Measurements from ENCODE around the gene PLEKHB2. TPM values are rescaled to one million over a fixed set of nuclear protein-coding genes. Genes with fewer than 3 reads are reported as not detected.

Gene PLEKHB2
- total and polyA plus RNA-seq, 2 experiments from 2014 or later, result 39.8 to 99.2 TPM

DNA sequence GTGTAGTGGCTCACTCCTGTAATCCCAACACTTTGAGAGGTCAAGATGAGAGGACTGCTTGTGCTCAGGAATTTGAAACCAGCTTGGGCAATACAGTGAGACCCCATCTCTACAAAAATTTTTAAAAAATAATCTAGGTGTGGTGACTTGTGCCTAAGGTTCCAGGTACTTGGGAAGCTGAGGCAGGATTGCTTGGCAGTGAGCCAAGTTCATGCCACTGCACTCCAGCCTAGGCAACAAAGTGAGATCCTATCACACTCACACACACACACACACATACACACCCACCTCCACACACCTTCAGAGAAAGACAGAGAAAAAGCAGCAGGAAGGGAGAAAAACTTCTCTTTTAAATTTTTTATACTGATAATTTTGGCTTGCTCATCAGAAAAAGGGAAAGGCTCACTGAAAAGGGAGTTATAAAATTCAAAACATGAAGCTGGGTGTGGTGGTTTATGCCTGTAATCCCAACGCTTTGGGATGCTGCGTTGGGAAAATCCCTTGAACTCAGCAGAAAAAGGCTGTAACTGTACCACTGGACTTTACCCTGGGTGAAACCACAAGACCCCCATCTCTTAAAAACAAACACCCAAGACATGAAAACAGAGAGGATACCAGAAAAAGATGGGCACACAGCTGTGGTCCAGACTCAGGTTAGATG, 37.5 kb upstream of the PLEKHB2 start:
- Histone ChIP-seq H3K4me2 (no peak overlapping the region), H3K36me3 (ENCODE audit: insufficient read depth) (peaks cover 31% of the 10 kb centered on the region), H3K27ac (ENCODE audit: low read depth) (no peak overlapping the region), H3K4me1 (ENCODE audit: insufficient read depth) (0 out of 2 replicates have a peak, but pooled peaks cover 3% of the 10 kb centered on the region), H3F3A (replicated peaks; ENCODE audit: low read depth) (no peaks in the 10 kb centered on the region), H3K27me3 (ENCODE audit: insufficient read depth) (no peaks in the 10 kb centered on the region), H2AFZ (no peak overlapping the region), H3K4me3 (no peak overlapping the region), H3K9me2 (ENCODE audit: insufficient read depth) (no peaks in the 10 kb centered on the region), H4K20me1 (replicated peaks; ENCODE audit: insufficient read depth) (peaks cover 89% of the 10 kb centered on the region), H3K79me2 (replicated peaks; ENCODE audit: insufficient read depth) (peaks cover 100% of the 10 kb centered on the region)
- TF ChIP-seq EZH2phosphoT487 (IDR thresholded peaks at IDR 0.05; ENCODE audit: unreplicated experiment) (no peak), CREB1 (CRISPR knock-in tag; IDR thresholded peaks at IDR 0.05; ENCODE audit: low read depth) (no peak), NANOG (IDR thresholded peaks at IDR 0.05; ENCODE audit: borderline replicate concordance) (no peak), JUNB (IDR thresholded peaks at IDR 0.05; ENCODE audit: unreplicated experiment) (no peak), STAT1 (IDR thresholded peaks at IDR 0.05; ENCODE audit: unreplicated experiment) (no peak), POLR2AphosphoS5 (IDR thresholded peaks at IDR 0.05; ENCODE audit: low read depth) (no peak), ZNF331 (CRISPR knock-in tag; IDR thresholded peaks at IDR 0.05; ENCODE audit: low read depth) (no peak), ZNF114 (CRISPR knock-in tag; IDR thresholded peaks at IDR 0.05) (no peak), EZH2 (IDR thresholded peaks at IDR 0.05; ENCODE audit: low read depth, unreplicated experiment) (no peak)
- TF ChIP-seq, protein P1, sequence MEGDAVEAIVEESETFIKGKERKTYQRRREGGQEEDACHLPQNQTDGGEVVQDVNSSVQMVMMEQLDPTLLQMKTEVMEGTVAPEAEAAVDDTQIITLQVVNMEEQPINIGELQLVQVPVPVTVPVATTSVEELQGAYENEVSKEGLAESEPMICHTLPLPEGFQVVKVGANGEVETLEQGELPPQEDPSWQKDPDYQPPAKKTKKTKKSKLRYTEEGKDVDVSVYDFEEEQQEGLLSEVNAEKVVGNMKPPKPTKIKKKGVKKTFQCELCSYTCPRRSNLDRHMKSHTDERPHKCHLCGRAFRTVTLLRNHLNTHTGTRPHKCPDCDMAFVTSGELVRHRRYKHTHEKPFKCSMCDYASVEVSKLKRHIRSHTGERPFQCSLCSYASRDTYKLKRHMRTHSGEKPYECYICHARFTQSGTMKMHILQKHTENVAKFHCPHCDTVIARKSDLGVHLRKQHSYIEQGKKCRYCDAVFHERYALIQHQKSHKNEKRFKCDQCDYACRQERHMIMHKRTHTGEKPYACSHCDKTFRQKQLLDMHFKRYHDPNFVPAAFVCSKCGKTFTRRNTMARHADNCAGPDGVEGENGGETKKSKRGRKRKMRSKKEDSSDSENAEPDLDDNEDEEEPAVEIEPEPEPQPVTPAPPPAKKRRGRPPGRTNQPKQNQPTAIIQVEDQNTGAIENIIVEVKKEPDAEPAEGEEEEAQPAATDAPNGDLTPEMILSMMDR (conservative IDR thresholded peaks at IDR 0.05; ENCODE audit: low read depth in 2 of 2), result no peak
- TF ChIP-seq, protein P2, sequence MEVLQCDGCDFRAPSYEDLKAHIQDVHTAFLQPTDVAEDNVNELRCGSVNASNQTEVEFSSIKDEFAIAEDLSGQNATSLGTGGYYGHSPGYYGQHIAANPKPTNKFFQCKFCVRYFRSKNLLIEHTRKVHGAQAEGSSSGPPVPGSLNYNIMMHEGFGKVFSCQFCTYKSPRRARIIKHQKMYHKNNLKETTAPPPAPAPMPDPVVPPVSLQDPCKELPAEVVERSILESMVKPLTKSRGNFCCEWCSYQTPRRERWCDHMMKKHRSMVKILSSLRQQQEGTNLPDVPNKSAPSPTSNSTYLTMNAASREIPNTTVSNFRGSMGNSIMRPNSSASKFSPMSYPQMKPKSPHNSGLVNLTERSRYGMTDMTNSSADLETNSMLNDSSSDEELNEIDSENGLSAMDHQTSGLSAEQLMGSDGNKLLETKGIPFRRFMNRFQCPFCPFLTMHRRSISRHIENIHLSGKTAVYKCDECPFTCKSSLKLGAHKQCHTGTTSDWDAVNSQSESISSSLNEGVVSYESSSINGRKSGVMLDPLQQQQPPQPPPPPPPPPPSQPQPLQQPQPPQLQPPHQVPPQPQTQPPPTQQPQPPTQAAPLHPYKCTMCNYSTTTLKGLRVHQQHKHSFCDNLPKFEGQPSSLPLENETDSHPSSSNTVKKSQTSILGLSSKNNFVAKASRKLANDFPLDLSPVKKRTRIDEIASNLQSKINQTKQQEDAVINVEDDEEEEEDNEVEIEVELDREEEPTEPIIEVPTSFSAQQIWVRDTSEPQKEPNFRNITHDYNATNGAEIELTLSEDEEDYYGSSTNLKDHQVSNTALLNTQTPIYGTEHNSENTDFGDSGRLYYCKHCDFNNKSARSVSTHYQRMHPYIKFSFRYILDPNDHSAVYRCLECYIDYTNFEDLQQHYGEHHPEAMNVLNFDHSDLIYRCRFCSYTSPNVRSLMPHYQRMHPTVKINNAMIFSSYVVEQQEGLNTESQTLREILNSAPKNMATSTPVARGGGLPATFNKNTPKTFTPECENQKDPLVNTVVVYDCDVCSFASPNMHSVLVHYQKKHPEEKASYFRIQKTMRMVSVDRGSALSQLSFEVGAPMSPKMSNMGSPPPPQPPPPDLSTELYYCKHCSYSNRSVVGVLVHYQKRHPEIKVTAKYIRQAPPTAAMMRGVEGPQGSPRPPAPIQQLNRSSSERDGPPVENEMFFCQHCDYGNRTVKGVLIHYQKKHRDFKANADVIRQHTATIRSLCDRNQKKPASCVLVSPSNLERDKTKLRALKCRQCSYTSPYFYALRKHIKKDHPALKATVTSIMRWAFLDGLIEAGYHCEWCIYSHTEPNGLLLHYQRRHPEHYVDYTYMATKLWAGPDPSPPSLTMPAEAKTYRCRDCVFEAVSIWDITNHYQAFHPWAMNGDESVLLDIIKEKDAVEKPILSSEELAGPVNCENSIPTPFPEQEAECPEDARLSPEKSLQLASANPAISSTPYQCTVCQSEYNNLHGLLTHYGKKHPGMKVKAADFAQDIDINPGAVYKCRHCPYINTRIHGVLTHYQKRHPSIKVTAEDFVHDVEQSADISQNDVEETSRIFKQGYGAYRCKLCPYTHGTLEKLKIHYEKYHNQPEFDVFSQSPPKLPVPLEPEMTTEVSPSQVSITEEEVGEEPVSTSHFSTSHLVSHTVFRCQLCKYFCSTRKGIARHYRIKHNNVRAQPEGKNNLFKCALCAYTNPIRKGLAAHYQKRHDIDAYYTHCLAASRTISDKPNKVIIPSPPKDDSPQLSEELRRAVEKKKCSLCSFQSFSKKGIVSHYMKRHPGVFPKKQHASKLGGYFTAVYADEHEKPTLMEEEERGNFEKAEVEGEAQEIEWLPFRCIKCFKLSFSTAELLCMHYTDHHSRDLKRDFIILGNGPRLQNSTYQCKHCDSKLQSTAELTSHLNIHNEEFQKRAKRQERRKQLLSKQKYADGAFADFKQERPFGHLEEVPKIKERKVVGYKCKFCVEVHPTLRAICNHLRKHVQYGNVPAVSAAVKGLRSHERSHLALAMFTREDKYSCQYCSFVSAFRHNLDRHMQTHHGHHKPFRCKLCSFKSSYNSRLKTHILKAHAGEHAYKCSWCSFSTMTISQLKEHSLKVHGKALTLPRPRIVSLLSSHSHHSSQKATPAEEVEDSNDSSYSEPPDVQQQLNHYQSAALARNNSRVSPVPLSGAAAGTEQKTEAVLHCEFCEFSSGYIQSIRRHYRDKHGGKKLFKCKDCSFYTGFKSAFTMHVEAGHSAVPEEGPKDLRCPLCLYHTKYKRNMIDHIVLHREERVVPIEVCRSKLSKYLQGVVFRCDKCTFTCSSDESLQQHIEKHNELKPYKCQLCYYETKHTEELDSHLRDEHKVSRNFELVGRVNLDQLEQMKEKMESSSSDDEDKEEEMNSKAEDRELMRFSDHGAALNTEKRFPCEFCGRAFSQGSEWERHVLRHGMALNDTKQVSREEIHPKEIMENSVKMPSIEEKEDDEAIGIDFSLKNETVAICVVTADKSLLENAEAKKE (CRISPR knock-in tag; IDR thresholded peaks at IDR 0.05), result no peak
- TF ChIP-seq, protein P3, sequence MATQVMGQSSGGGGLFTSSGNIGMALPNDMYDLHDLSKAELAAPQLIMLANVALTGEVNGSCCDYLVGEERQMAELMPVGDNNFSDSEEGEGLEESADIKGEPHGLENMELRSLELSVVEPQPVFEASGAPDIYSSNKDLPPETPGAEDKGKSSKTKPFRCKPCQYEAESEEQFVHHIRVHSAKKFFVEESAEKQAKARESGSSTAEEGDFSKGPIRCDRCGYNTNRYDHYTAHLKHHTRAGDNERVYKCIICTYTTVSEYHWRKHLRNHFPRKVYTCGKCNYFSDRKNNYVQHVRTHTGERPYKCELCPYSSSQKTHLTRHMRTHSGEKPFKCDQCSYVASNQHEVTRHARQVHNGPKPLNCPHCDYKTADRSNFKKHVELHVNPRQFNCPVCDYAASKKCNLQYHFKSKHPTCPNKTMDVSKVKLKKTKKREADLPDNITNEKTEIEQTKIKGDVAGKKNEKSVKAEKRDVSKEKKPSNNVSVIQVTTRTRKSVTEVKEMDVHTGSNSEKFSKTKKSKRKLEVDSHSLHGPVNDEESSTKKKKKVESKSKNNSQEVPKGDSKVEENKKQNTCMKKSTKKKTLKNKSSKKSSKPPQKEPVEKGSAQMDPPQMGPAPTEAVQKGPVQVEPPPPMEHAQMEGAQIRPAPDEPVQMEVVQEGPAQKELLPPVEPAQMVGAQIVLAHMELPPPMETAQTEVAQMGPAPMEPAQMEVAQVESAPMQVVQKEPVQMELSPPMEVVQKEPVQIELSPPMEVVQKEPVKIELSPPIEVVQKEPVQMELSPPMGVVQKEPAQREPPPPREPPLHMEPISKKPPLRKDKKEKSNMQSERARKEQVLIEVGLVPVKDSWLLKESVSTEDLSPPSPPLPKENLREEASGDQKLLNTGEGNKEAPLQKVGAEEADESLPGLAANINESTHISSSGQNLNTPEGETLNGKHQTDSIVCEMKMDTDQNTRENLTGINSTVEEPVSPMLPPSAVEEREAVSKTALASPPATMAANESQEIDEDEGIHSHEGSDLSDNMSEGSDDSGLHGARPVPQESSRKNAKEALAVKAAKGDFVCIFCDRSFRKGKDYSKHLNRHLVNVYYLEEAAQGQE (IDR thresholded peaks at IDR 0.05; ENCODE audit: unreplicated experiment), result no peak
- TF ChIP-seq, protein P4, sequence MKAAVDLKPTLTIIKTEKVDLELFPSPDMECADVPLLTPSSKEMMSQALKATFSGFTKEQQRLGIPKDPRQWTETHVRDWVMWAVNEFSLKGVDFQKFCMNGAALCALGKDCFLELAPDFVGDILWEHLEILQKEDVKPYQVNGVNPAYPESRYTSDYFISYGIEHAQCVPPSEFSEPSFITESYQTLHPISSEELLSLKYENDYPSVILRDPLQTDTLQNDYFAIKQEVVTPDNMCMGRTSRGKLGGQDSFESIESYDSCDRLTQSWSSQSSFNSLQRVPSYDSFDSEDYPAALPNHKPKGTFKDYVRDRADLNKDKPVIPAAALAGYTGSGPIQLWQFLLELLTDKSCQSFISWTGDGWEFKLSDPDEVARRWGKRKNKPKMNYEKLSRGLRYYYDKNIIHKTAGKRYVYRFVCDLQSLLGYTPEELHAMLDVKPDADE (IDR thresholded peaks at IDR 0.05), result no peak
- H3K4me3 Mint-ChIP-seq, result no peak overlapping the region
- H3K27me3 Mint-ChIP-seq (ENCODE audit: insufficient read depth, low read depth, poor library complexity), result peaks cover 6% of the 10 kb centered on the region
- H3K9me3 Mint-ChIP-seq, result no peaks in the 10 kb centered on the region
- peaks cover 71% of the 10 kb centered on the region for H3K36me3 Mint-ChIP-seq (ENCODE audit: low read depth)
- H3K27ac Mint-ChIP-seq, result no peak overlapping the region
- no peak for DNase-seq (ENCODE audit: low spot score)
- no peak for ATAC-seq
- H3K4me1 Mint-ChIP-seq, result peaks cover 10% of the 10 kb centered on the region

Measured in GM23338 (cell line).